ENCODE data around the gene MND1.
A peak's percentile ranks its signal among the peaks of the same experiment; 100 is the strongest.

MND1 gene

GRCh38 chr4:153344131-153345011, at the start of gene MND1:
Gene MND1 (plus strand): TSS chr4:153344688. CDS start chr4:153344738, 50 bp downstream.
- DNase-seq (ENCODE audit: low spot score): peak; percentile 87

- no peak for DNase-seq (ENCODE audit: low spot score)
These were observed 49.2 kb upstream of the MND1 start for GRCh38 chr4:153295131-153295755.

DNA sequence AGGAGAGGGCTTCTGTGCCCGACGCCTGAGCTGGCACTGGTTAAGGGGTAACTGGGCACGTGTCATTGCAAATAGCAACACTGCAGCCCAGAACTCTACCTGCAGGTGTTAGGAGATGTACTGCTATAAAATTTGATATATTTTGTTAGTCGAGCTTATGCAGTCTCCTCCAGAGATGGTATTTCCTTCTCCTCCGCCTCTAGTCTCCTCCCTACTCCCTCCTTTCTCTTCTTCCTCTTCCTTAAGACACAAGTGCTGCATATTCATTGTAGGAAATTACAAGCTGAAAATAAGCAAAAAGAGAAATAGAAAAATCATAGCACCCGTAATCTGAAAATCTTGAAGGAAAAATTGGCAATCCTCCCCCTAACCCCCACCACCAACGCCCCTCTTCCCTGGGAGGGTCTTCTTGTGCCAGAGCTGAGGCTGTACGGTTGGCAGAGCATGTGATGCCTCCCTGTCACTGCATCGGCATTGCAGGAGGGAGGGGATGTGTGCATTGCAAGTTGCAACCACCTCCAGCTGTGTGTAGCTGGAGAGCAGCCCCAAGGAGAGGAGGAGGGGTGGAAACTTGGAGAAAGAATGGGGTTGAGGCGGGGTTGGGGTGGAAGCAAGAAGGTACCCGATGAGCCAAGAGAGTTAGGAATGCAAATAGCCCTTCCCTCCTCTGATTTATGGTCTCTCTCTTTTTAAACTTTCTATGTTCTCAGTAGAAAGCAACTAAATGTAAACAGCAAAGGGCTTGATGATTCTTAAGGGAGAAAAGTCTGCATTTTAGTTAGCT, 48.3 kb upstream of the MND1 start:
- no peak for DNase-seq (ENCODE audit: low spot score)

DNA sequence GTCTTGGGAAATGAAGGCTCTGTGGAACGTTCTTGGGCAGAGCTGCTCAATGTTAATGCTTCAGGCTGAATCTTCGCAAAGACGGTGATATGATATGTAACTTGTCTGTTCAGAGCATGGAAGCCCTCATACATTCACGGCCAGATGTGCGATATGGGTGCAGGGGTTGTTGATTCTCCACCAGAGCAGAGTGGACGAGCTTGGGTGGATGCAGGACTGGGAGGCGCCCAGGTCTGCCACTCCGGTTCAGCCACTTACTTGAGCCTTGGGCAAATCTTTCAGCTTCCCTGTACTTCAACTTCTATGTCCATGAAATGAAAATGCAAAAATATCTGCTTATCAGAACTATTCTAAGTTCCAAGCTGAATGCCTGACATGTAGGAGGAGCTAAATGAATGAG, 47.4 kb upstream of the MND1 start:
- no peak for DNase-seq (ENCODE audit: low spot score)

GRCh38 chr4:153310793-153311192, 33.7 kb upstream of the MND1 start:
- no peak for DNase-seq (ENCODE audit: low spot score)

DNA sequence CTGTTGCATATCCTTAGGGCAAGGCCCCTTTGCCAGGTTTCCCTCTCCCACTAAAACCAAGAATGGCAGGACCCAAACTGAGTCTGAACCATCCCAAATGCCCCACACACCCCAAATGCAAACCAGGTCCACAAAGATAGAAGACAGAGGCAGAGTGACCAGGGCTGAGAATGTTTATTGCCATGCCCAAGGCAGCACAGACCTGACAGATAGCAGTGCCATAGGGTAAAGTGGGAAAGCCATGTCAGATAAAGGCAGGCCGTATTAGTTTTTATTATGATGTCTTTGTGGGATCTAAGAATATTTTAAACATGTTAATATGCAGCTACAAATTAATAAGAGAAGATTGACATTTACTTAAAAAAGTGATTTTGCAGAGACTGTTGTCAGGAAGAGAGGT, 29.6 kb upstream of the MND1 start:
- no peak for DNase-seq (ENCODE audit: low spot score)

DNA sequence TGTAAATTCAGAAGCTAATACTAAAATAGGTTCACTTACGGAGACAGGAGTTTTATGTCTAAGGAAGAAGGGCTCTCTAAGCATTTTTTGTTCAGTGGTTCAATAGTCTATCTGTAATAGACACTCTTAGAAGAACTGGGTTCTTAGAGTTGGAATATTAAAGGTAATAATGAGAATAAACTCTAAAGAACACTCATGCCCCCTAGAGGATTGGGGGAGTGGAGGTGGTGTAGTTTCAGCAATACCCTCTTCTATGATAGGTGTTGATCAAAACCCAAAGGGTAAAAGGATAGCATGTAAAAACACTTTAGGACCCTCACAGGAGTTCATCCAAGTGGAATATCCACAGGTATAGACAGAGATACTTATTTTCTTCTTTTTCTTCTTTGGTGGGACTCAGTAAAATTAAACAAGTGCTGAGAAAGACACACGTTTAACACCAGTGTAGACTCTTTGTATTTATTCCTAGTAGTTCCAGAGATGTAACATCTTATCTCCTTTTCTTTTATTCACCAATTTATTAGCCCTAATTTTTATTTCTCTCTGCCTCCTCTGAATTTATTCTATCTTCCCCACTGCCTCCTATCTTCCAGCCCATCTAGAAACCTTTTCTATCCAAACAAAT, 25.7 kb upstream of the MND1 start:
- peak; percentile 48 for DNase-seq (ENCODE audit: low spot score)

DNA sequence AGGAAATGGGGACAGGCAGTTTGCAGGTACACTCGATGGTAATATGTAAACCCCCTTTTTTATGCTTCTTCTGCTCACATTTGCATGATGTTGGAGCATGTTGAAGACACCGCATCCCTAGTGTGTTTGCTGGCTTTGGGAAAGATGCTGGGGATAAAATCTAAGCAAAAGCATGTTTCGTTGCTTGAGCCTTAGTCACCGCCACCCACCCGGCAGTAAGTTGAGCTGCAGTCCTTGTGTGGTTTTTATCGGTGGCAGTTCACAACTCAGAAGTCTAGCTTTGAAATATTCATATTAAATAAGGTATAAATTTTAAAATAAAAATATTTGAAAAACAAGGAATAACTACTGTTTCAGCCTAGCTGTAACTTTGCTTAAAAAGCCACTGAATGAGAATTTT, 21.7 kb upstream of the MND1 start:
- no peak for DNase-seq (ENCODE audit: low spot score)

GRCh38 chr4:153324046-153324445, 20.4 kb upstream of the MND1 start:
- DNase-seq (ENCODE audit: low spot score): no peak

- no peak for DNase-seq (ENCODE audit: low spot score)
These were observed 18.9 kb upstream of the MND1 start for GRCh38 chr4:153325558-153325957.

DNA sequence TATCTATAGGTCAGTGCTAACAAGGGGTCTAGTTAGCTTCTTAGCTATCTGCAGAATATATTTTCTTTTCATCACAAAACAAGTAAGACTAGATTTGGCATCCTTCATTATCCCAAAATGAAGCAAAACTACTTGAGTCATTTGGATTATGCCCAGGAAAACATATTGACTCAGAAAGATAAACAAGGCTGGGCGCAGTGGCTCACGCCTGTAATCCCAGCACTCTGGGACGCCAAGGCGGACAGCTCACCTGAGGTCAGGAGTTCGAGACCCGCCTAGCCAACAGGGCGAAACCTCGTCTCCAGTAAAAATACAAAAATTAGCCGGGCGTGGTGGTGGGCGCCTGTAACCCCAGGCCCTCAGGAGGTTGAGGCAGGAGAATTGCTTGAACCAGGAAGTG, 18.0 kb upstream of the MND1 start:
- DNase-seq (ENCODE audit: low spot score): no peak

GRCh38 chr4:153327247-153327646, 17.2 kb upstream of the MND1 start:
- DNase-seq (ENCODE audit: low spot score): no peak

GRCh38 chr4:153332936-153333335, 11.6 kb upstream of the MND1 start:
- no peak for DNase-seq (ENCODE audit: low spot score)

- no peak for DNase-seq (ENCODE audit: low spot score)
These were observed 10.6 kb upstream of the MND1 start for GRCh38 chr4:153333874-153334273.

- no peak for DNase-seq (ENCODE audit: low spot score)
These were observed 8.8 kb upstream of the MND1 start for GRCh38 chr4:153335665-153336064.

DNA sequence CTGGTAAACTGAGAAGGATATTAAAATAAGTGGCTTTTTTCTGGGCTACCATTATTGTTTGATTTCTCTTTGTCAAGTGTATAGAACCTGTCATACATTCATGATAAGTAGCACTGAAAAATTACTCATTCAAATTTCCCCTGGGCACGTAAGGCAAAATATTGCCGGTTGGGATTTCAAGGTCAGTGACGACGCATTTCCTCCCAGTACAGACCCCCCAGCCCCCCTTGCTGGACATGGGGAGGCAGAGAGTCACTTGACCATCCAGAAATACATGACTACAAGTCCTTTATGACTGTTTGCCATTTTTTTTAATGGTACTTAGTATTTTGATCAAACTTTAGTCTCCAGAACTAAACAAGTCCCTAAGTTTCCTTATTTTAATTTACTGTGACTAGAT, 6.8 kb upstream of the MND1 start:
- no peak for DNase-seq (ENCODE audit: low spot score)

DNA sequence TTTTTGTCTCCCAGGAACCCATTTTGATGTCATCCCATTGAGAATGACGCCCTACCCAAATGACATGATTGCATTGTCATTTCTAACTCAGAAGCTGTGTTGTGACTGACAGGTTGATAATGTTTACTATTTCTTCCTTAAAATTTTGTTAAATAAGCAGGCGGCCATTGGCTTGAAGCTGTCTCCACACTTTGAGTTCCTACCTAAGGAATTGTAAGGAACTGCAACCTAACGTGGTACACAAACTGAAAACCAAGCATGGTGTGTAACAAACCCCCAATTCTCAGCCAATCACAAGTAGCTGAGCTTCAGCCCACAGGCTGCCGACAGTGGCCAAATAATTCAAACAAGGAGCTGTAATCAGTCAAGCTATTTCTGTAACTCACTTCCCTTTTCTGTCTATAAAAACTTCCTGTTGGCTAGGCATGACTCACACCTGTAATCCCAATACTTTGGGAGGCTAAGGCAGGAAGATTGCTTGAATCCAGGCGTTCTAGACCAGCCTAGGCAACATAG, 2.9 kb upstream of the MND1 start:
- peak; percentile 22 for DNase-seq (ENCODE audit: low spot score)

DNA sequence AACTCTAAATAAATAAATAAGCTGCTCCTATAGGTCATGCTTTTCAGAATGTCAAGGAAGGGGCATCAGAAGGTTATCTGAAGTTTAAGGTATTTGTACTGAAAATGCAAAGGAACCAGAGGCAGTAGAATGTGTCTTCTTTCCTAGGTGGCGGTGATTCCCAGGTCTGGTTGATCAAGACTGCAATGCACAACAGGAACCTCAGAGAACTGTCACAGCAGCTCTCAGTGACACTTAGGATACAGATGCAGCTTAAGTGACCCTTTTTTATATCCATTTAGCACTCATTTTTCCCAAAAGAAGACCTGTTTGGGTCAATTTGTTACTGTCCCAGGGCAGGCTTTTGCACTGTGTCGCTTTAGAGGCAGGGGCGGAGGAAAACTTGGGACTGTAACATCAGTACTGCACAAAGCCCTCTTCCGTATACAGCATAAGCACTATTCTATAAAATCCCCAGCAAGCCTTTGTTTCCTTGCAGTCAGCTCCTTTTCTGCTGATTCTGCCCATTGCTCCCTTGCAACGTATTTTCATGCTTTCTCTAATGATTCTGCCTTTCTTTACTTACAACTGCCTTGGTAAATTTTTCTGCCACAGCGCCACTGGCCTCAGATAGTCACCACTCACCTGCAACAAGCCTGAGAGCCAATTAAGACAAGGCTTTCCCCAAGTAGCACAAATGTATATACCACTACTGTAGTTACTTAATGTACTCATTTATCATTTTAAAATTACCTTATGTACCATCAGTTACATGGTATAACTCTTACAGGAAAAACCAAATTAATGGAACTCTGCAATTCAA, 1.5 kb upstream of the MND1 start:
- no peak for DNase-seq (ENCODE audit: low spot score)

- DNase-seq (ENCODE audit: low spot score): peak; percentile 39
These were observed 809 bp downstream of the MND1 start for GRCh38 chr4:153345012-153345981.

DNA sequence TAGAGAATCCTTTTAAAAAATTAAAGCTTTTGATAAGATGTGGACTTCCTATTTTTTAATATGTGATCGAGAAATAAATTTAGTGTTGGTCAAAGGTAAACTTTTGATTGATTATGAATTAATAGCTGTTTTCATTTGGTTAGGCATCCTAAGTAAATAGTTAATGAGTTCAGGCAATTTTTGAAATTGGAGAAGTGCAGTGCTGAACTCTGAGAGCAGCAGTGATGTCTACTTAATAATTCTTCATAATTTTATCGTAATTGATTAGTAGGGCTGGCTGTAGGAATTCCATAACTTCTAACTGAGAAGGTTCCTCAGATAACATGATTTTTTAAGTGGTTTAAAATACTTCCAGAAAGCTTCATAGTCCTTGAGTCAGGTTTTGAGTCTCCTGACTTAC, 1.5 kb downstream of the MND1 start:
- DNase-seq (ENCODE audit: low spot score): no peak
